NCI-H748 (cell line): Measurements from ENCODE around the gene SPRR1B.

Source experiments
- DNase-seq: peaks from one replicate; lab custom pipeline; 2025; ENCODE audit not compliant: unreplicated experiment; lab: John Stamatoyannopoulos, UW

Gene SPRR1B

GRCh38 chr1:153035211-153035610 is 4.2 kb downstream of the SPRR1B start:
- DNase-seq: no peak

GRCh38 chr1:153040950-153041631 is 10.1 kb downstream of the SPRR1B start, which contains the start of gene SPRR2D:
TSS of gene SPRR2D (minus strand) at chr1:153041120. CDS start at chr1:153040346, 774 bp downstream.
- no peak for DNase-seq

DNA sequence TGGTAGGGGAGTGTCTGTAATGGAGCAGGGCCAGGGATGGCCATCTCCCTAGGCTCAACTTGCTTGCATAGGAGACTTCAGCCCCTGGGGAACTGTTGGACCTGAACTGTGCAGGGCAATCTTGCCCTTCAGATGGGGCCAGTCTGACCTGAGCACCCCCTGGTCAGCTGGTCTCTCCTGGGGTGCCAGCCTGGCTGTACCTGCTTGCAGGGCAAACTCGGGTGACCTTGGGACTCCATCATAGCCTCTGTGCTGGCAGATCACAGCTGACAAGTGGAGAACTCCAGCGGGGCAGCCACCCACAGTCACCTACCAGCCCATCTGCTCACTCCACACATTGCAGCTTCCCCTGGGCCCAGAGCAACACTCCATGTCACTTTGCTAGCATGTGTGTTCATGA is 18.2 kb downstream of the SPRR1B start:
- no peak for DNase-seq

GRCh38 chr1:153056111-153056510 is 25.1 kb downstream of the SPRR1B start:
- DNase-seq: peak; percentile 14

- DNase-seq: no peak
Observed at GRCh38 chr1:153057375-153057774, 26.4 kb downstream of the SPRR1B start, which contains the start of gene SPRR2A. TSS of gene SPRR2A (minus strand) at chr1:153057512. CDS start at chr1:153056735, 777 bp downstream.

DNA sequence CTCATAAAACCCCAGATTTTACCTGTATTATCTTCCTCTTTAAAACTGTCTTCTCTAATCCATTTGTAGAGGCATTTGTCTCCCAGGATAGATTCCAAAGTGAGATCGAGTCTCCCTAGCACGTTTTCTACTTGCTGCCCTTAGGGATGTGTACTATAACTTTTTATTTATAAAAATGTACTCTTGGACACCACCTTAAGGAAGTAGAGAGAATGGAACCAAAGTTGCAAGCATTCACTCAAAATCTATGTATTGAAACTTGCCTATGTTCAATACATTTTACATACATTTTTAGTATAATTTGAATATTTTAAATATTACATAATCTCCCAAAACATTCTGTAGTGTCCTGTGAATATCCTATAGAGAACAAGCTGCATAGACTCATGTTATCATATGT is 27.2 kb downstream of the SPRR1B start:
- DNase-seq: no peak

DNA sequence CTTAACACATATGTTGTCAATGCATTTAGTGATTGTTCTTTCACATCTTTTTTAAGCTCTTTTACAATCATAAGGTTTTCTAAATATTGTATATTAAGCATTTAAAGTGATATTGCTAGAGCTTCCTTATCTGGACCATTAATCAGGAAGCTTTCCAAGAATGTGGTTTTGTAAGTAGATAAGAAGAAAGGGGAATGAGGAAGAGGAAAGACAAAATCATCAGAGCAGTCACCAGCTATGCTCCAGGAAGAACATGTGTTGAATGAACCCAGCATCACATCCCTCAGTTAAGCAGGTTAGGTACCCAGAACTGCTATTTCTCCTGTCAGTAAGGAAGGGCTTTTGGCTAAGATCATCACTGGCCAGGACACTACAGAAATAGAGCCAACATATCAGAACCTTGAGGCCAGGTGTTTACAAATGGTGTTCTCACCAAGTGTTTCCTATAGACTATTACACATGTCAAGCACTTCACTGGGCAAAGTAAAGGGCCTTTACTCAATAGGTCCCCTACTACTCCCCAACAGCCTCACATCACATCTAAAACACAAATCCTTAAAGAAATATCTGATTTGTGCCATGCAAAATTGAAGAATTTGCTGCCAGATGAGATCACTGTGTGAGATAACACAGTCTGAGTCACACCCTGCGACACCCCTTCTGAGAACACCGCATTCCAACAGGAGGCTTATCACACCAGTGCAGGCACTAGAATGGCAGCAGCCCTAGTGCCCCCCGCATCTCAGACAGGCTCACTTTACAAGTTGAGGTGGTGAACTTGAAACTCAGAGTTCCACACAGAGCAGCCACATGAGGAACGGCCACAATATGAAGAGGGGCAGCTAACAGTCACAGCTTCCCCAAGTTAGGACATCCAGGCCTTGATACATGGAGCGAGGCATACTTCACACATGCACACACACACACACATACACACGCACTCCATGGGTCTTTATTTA is 28.1 kb downstream of the SPRR1B start:
- DNase-seq: no peak

DNA sequence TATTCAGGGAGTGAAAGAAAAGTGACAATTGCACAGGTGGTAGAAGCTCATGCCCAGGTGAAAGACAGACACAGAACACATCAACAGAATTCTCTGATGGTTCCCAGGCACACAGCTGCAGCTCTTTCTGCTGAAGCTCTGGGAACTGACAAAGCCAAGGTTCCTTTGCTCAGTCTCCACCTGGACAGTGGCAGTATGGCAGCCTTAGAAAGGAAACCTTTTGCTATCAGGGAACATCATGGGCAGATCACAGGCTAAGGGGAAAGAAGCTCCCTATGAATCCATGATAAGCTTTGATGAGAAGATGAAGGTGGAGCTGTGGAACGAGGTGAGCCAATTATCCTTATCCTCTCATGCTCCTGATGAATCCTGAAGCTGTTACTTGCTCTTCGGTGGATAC is 39.2 kb downstream of the SPRR1B start:
- no peak for DNase-seq

- DNase-seq: no peak
Observed at GRCh38 chr1:153071511-153071910, 40.5 kb downstream of the SPRR1B start, which contains the start of gene SPRR2B. TSS of gene SPRR2B (minus strand) at chr1:153071611. CDS start at chr1:153070839, 772 bp downstream.

- DNase-seq: no peak
Observed at GRCh38 chr1:153072806-153073726, 42.1 kb downstream of the SPRR1B start.

DNA sequence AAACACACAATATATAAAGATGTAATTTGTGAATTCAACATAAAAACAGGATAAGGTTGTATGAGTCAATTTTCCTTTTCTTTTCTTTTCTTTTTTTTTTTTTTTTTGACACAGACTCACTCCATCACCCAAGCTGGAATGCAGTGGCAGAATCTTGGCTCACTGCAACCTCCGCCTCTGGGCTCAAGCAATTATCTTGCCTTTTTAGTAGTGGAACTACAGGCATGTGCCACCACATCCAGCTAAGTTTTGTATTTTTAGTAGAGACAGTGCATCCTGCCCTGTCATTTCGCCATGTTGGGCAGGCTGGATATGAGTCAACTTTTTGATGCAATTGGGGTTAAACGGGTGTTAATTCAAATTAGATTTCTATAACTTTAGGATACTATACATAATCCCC is 50.7 kb downstream of the SPRR1B start:
- DNase-seq: no peak
